HG03196 (cell line): ENCODE data around the gene NNMT.

ENCODE experiments used
- ATAC-seq: cut with Tn5 transposase; IDR thresholded peaks from one replicate; pipeline ENCODE4 v1.9.1; 2021; ENCODE audit not compliant: unreplicated experiment

The NNMT gene

GRCh38 chr11:114343020-114343419, 46.8 kb downstream of the NNMT start:
- ATAC-seq, result no peak

GRCh38 chr11:114343493-114343892, 47.3 kb downstream of the NNMT start:
- no peak for ATAC-seq

GRCh38 chr11:114344494-114344893, 48.3 kb downstream of the NNMT start:
- no peak for ATAC-seq

GRCh38 chr11:114345575-114346222, 49.5 kb downstream of the NNMT start:
- ATAC-seq, result no peak

- no peak for ATAC-seq
Measured at GRCh38 chr11:114346709-114347141, 50.5 kb downstream of the NNMT start.

GRCh38 chr11:114348200-114349191, 52.3 kb downstream of the NNMT start:
- ATAC-seq, result no peak

GRCh38 chr11:114350022-114350421, 53.8 kb downstream of the NNMT start:
- ATAC-seq, result no peak

- no peak for ATAC-seq
Measured at GRCh38 chr11:114353443-114353842, 57.2 kb downstream of the NNMT start.

GRCh38 chr11:114354076-114354475, 57.9 kb downstream of the NNMT start:
- no peak for ATAC-seq

GRCh38 chr11:114358716-114359115, 62.5 kb downstream of the NNMT start:
- no peak for ATAC-seq

GRCh38 chr11:114359342-114359741, 63.1 kb downstream of the NNMT start:
- no peak for ATAC-seq

- ATAC-seq, result no peak
Measured at GRCh38 chr11:114362326-114362725, 66.1 kb downstream of the NNMT start.

- no peak for ATAC-seq
Measured at GRCh38 chr11:114362958-114363357, 66.8 kb downstream of the NNMT start.
